PC-3 (cell line): ENCODE measurements around the gene CCDC60. TPM values are rescaled to one million over a fixed set of nuclear protein-coding genes. Genes with fewer than 3 reads are reported as not detected.
A peak's percentile ranks its signal among the peaks of the same experiment; 100 is the strongest.

ENCODE experiments used
- ATAC-seq: fragments of 200-7000 bp; cut with Tn5 transposase; 2 replicates; pipeline ENCODE4 v1.9.1; 2020; ENCODE audit warnings: mild to moderate bottlenecking, moderate library complexity
- BruUV-seq: library from RNA; stranded (reverse); fragments of 400-500 nt; replicated peaks from 2 replicates; lab custom pipeline; 2021; lab: Mats Ljungman, UMichigan
- CTCF ChIA-PET: fragments of 300-600 bp; sonication (Branson Sonifier 250); formaldehyde crosslinking; loops from one replicate; lab custom pipeline; 2022; ENCODE audit warnings: antibody characterized with exemption; lab: Charles Lee
- POLR2A ChIA-PET: fragments of 300-600 bp; sonication (Branson Sonifier 250); formaldehyde crosslinking; loops from one replicate; lab custom pipeline; 2022; ENCODE audit warnings: antibody characterized with exemption; ENCODE audit not compliant: unreplicated experiment; lab: Charles Lee
- DNase-seq: peaks from one replicate; pipeline ENCODE4 v3.0.0-alpha.2; 2015
- H2AFZ ChIP-seq: fragments of 300-600 bp; sonication (generic); 2 replicates; pipeline ENCODE4 v1.6.0; 2016; ENCODE audit warnings: antibody characterized with exemption, low read length
- H3F3A ChIP-seq: fragments of 300-600 bp; sonication (generic); one replicate; pipeline ENCODE4 v1.6.0; 2017; ENCODE audit warnings: antibody characterized with exemption, low read length, control low read depth, mild to moderate bottlenecking; ENCODE audit not compliant: unreplicated experiment
- H3K27ac ChIP-seq: fragments of 300-600 bp; sonication (generic); 2 replicates; pipeline ENCODE4 v1.5.1; 2016; ENCODE audit warnings: mild to moderate bottlenecking, low read length
- H3K27me3 ChIP-seq: fragments of 300-600 bp; sonication (generic); 2 replicates; pipeline ENCODE4 v1.6.1; 2016; ENCODE audit warnings: low read length, mixed read lengths
- H3K36me3 ChIP-seq: fragments of 300-600 bp; sonication (generic); 2 replicates; pipeline ENCODE4 v1.6.1; 2016; ENCODE audit warnings: low read depth, mixed run types, low read length, mixed read lengths
- H3K4me1 ChIP-seq: fragments of 300-600 bp; sonication (generic); 2 replicates; pipeline ENCODE4 v1.5.1; 2016; ENCODE audit warnings: low read length; ENCODE audit not compliant: insufficient read depth
- H3K4me2 ChIP-seq: fragments of 300-600 bp; sonication (generic); 2 replicates; pipeline ENCODE4 v1.6.0; 2016; ENCODE audit warnings: low read length
- H3K4me3 ChIP-seq: fragments of 300-600 bp; sonication (generic); 2 replicates; pipeline ENCODE4 v1.5.1; 2016; ENCODE audit warnings: mild to moderate bottlenecking, low read length, mixed read lengths
- H3K79me2 ChIP-seq: fragments of 300-600 bp; sonication (generic); 2 replicates; pipeline ENCODE4 v1.6.1; 2017; ENCODE audit warnings: low read length, mixed read lengths
- H3K9ac ChIP-seq: fragments of 300-600 bp; sonication (generic); 2 replicates; pipeline ENCODE4 v1.6.0; 2016; ENCODE audit warnings: mild to moderate bottlenecking, low read length
- H3K9me2 ChIP-seq: fragments of 300-600 bp; sonication (generic); replicated peaks from 2 replicates; pipeline ENCODE4 v1.6.1; 2016; ENCODE audit warnings: mixed run types, low read length, mixed read lengths
- H3K9me3 ChIP-seq: fragments of 300-600 bp; sonication (generic); 2 replicates; pipeline ENCODE4 v1.6.1; 2016; ENCODE audit warnings: low read length, mixed read lengths
- H4K20me1 ChIP-seq: fragments of 300-600 bp; sonication (generic); 2 replicates; pipeline ENCODE4 v1.6.1; 2016; ENCODE audit warnings: low read length, mixed read lengths
- CTCF ChIP-seq: fragments of 300-600 bp; sonication (generic); conservative IDR thresholded peaks from 2 replicates; pipeline ENCODE4 v1.5.1; 2017; ENCODE audit warnings: antibody characterized with exemption, low read depth, mild to moderate bottlenecking, low read length
- EZH2 ChIP-seq: fragments of 300-600 bp; sonication (generic); IDR thresholded peaks from one replicate; pipeline ENCODE4 v1.6.1; 2017; ENCODE audit warnings: antibody characterized with exemption, mild to moderate bottlenecking, low read length; ENCODE audit not compliant: unreplicated experiment
- EZH2phosphoT487 ChIP-seq: fragments of 300-600 bp; sonication (generic); IDR thresholded peaks from 2 replicates; pipeline ENCODE4 v1.6.1; 2018; ENCODE audit warnings: mild to moderate bottlenecking, antibody characterized with exemption, low read length, borderline replicate concordance
- intact Hi-C: fragments of 100-400 bp; cut with micrococcal nuclease; formaldehyde crosslinking; loops from 2 replicates; pipeline ENCODE4 v1.9.0; 2023
- total RNA-seq: library from RNA; depleted of rRNA; stranded (reverse); fragments of >200 nt; gene quantifications from 2 replicates; pipeline ENCODE4 v1.2.3, GENCODE V29; 2014

Gene CCDC60
- total RNA-seq, 1 experiment from 2014 or later = not detected

DNA sequence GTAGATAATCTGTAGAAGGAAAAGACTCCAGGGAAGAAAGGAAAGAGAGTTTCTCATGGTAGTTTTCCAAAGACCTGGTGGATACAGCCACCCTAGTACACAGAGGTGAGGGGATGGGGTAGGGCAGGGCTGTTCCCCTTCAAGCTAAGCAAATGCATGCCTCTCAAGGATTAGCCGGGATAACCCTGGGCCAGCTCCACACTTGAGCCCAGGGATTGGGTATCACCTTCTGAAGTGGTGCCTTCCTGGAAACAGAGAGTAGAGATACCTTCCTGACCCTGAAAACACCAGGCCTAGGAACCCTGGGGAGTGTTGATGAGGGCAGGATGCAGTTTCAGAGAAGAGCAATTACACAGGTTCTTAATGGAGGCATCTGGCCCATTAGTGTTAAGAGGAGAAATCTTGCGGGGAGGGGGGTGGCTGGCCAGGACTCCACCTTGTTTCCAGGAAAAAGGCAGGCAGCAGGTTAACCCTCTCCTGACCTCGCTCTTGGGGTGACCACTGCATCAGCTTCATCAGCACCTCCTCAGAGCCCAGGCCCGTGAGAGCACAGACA is 152.1 kb downstream of the CCDC60 start:
- DNase-seq = no peak
- no peak overlapping the region for H3K27ac ChIP-seq
- H4K20me1 ChIP-seq = no peaks in the 10 kb centered on the region
- H3K9me2 ChIP-seq = no peaks in the 10 kb centered on the region
- intact Hi-C loops = no loop called here
- no peaks in the 10 kb centered on the region for H3K4me1 ChIP-seq
- H3K4me2 ChIP-seq = no peak overlapping the region
- no peak for TF ChIP-seq EZH2
- TF ChIP-seq EZH2phosphoT487 = no peak
- no peak for TF ChIP-seq CTCF
- H3F3A ChIP-seq = no peaks in the 10 kb centered on the region
- H3K9ac ChIP-seq = no peak overlapping the region
- no peaks in the 10 kb centered on the region for H3K36me3 ChIP-seq
- BruUV-seq = no TSS peak
- no peaks in the 10 kb centered on the region for H3K9me3 ChIP-seq
- no peak for ATAC-seq
- H3K4me3 ChIP-seq = no peak overlapping the region
- ChIA-PET POLR2A (no interaction called here), CTCF (no interaction called here)
- H3K27me3 ChIP-seq = peaks cover 25% of the 10 kb centered on the region; the same call in 1 of the 2 replicates
- H2AFZ ChIP-seq = no peak overlapping the region
- H3K79me2 ChIP-seq = no peaks in the 10 kb centered on the region

GRCh38 chr12:119491814-119492213 is 157.3 kb downstream of the CCDC60 start:
- Histone ChIP-seq H3K79me2 (no peaks in the 10 kb centered on the region), H3K9me3 (no peaks in the 10 kb centered on the region), H3K4me2 (no peak overlapping the region), H4K20me1 (no peaks in the 10 kb centered on the region), H3K36me3 (no peaks in the 10 kb centered on the region), H3F3A (no peaks in the 10 kb centered on the region), H3K9me2 (no peaks in the 10 kb centered on the region), H2AFZ (no peak overlapping the region), H3K27ac (no peak overlapping the region), H3K4me3 (no peak overlapping the region), H3K4me1 (no peaks in the 10 kb centered on the region), H3K9ac (no peak overlapping the region), H3K27me3 (peaks cover 74% of the 10 kb centered on the region)
- ATAC-seq = no peak
- POLR2A ChIA-PET = no interaction called here
- no TSS peak for BruUV-seq
- TF ChIP-seq EZH2 (no peak), EZH2phosphoT487 (no peak), CTCF (no peak)
- intact Hi-C loops = no loop called here
- CTCF ChIA-PET = no interaction called here
- DNase-seq = no peak

- no peak overlapping the region for H3K27ac ChIP-seq
- no peak overlapping the region for H3K9ac ChIP-seq
- H3K4me2 ChIP-seq = no peak overlapping the region
- intact Hi-C loops = no loop called here
- no peak overlapping the region for H2AFZ ChIP-seq
- ATAC-seq = no peak
- DNase-seq = peak; percentile 16
- ChIA-PET CTCF (no interaction called here), POLR2A (no interaction called here)
- no peaks in the 10 kb centered on the region for H3K9me3 ChIP-seq
- H3K4me3 ChIP-seq = no peak overlapping the region
- no peaks in the 10 kb centered on the region for H4K20me1 ChIP-seq
- no peaks in the 10 kb centered on the region for H3K36me3 ChIP-seq
- peaks cover 52% of the 10 kb centered on the region for H3K27me3 ChIP-seq
- TF ChIP-seq EZH2 (no peak), CTCF (no peak), EZH2phosphoT487 (no peak)
- H3K79me2 ChIP-seq = no peaks in the 10 kb centered on the region
- H3K4me1 ChIP-seq = no peaks in the 10 kb centered on the region
- H3F3A ChIP-seq = no peaks in the 10 kb centered on the region
- no TSS peak for BruUV-seq
- no peaks in the 10 kb centered on the region for H3K9me2 ChIP-seq
Measured at GRCh38 chr12:119500209-119500608, 165.7 kb downstream of the CCDC60 start.
